Neural progenitor cell (in vitro differentiated cells): Measurements from ENCODE around the gene NPY4R.
"Not testable (repeated sequence)": the region's sequence is repeated elsewhere in the genome, so short reads cannot be mapped to it uniquely, and the experiment has no call there.

Source experiments
- CTCF ChIP-seq: fragments of 200-600 bp; sonication (generic); IDR thresholded peaks from 2 replicates; pipeline ENCODE4 v1.5.1; 2017; ENCODE audit warnings: antibody characterized with exemption, mild to moderate bottlenecking
- EZH2phosphoT487 ChIP-seq: fragments of 200-600 bp; sonication (generic); IDR thresholded peaks from 2 replicates; pipeline ENCODE4 v1.6.1; 2017; ENCODE audit warnings: antibody characterized with exemption

- not testable (repeated sequence) for TF ChIP-seq CTCF, EZH2phosphoT487
These were observed 3.5 kb downstream of the NPY4R start for GRCh38 chr10:46462276-46462675.
